Measurements from ENCODE around the gene ZSCAN10. TPM values are rescaled to one million over a fixed set of nuclear protein-coding genes. Genes with fewer than 3 reads are reported as not detected.

ZSCAN10 gene
- total RNA-seq, 1 experiment from 2014 or later, result 0.76 TPM

GRCh38 chr16:3121851-3122467 is 22.9 kb upstream of the ZSCAN10 start (continued):
- TF ChIP-seq MAX (IDR thresholded peaks at IDR 0.05) (no peak), RAD21 (IDR thresholded peaks at IDR 0.05; ENCODE audit: low read depth) (no peak), SIN3A (IDR thresholded peaks at IDR 0.05; ENCODE audit: low read depth) (no peak), EGR1 (IDR thresholded peaks at IDR 0.05; ENCODE audit: low read depth) (no peak), ZNF274 (IDR thresholded peaks at IDR 0.05; ENCODE audit: low read depth, low read length) (no peak), CTCF (IDR thresholded peaks at IDR 0.05 in 2 of 3, conservative IDR thresholded peaks at IDR 0.05 in 1 of 3; ENCODE audit: borderline replicate concordance in 1 of 3, insufficient read depth in 1 of 3, low read depth in 2 of 3, low read length in 2 of 3) (no peak), EZH2 (IDR thresholded peaks at IDR 0.05) (no peak)

GRCh38 chr16:3120435-3120834 is 21.3 kb upstream of the ZSCAN10 start:
- intact Hi-C loops (cut with micrococcal nuclease), result no loop called here
- no peaks in the 10 kb centered on the region for H3K79me2 ChIP-seq (ENCODE audit: insufficient read depth, low read length)
- H2AFZ ChIP-seq (ENCODE audit: low read depth, low read length, poor library complexity, severe bottlenecking), result no peak overlapping the region
- ChIA-PET CTCF (interaction anchor here (1.8 kb wide), 1 partner anchor 9 kb away, joined by 5 read pairs; no protein-coding TSS in a partner anchor), RAD21 (ENCODE audit: low non-redundant PET in 1 of 2, low total read pairs in 2 of 2, uncharacterized antibody in 2 of 2, unreplicated experiment in 2 of 2) (no interaction called here), POLR2A (no interaction called here)
- no peak overlapping the region for H3K4me3 ChIP-seq (replicated peaks in 1 of 2; ENCODE audit: low read depth in 1 of 2, low read length in 2 of 2)
- H3K4me2 ChIP-seq (ENCODE audit: low read length), result no peak overlapping the region
- H3K36me3 ChIP-seq (ENCODE audit: control insufficient read depth in 1 of 2, insufficient read depth in 2 of 2, low read length in 2 of 2), result peaks cover 5 to 9% of the 10 kb centered on the region in 2 experiments; a peak in 3 of 4 replicates
- DNase-seq (ENCODE audit: low read depth, low spot score) (no peak), ATAC-seq (no peak)
- H4K20me1 ChIP-seq (ENCODE audit: insufficient read depth), result no peaks in the 10 kb centered on the region
- H3K9me3 ChIP-seq (ENCODE audit: control insufficient read depth in 1 of 2, insufficient read depth in 1 of 2, low read depth in 1 of 2, low read length in 2 of 2), result no peaks in the 10 kb centered on the region
- TF ChIP-seq ZFX (IDR thresholded peaks at IDR 0.05) (no peak), CBX3 (IDR thresholded peaks at IDR 0.05; ENCODE audit: low read depth) (no peak)
- H3K4me1 ChIP-seq (ENCODE audit: control insufficient read depth in 1 of 2, insufficient read depth in 2 of 2, low read length in 2 of 2), result peaks cover 9 to 19% of the 10 kb centered on the region in 2 experiments; a peak in 3 of 4 replicates
- no peaks in the 10 kb centered on the region for H3K9me2 ChIP-seq (ENCODE audit: insufficient read depth)
- BruUV-seq (replicated peaks), result no TSS peak
- no peaks in the 10 kb centered on the region for H3K27me3 ChIP-seq (ENCODE audit: insufficient read depth, low read length)
- H3K27ac ChIP-seq (ENCODE audit: low read depth, low read length), result no peak overlapping the region
- H3K9ac ChIP-seq (ENCODE audit: low read length), result no peak overlapping the region

Data from HCT116 (cell line).